ENCODE data around the gene CCDC102A.
A peak's percentile ranks its signal among the peaks of the same experiment; 100 is the strongest.

CCDC102A gene

GRCh38 chr16:57499941-57500340 is 36.4 kb downstream of the CCDC102A start:
- peak; percentile 33 for DNase-seq

- DNase-seq: no peak
Measured at GRCh38 chr16:57498031-57498430, 38.3 kb downstream of the CCDC102A start.

- DNase-seq: no peak
Measured at GRCh38 chr16:57497121-57497520, 39.2 kb downstream of the CCDC102A start.

GRCh38 chr16:57493767-57494166 is 42.6 kb downstream of the CCDC102A start:
- no peak for DNase-seq

- DNase-seq: no peak
Measured at GRCh38 chr16:57489229-57489628, 47.1 kb downstream of the CCDC102A start.

- no peak for DNase-seq
Measured at GRCh38 chr16:57486858-57487834, 49.2 kb downstream of the CCDC102A start.

GRCh38 chr16:57485916-57486857 is 50.2 kb downstream of the CCDC102A start, which contains the start of gene DOK4:
Gene DOK4 (minus strand): TSS chr16:57486493. CDS start chr16:57479507, 6,986 bp downstream.
- DNase-seq: peak; percentile 74

- DNase-seq: no peak
Measured at GRCh38 chr16:57485091-57485915, 51.1 kb downstream of the CCDC102A start.

- DNase-seq: no peak
Measured at GRCh38 chr16:57484515-57485005, 51.8 kb downstream of the CCDC102A start.

GRCh38 chr16:57483725-57484514 is 52.5 kb downstream of the CCDC102A start:
- DNase-seq: no peak

- no peak for DNase-seq
Measured at GRCh38 chr16:57482845-57483545, 53.4 kb downstream of the CCDC102A start.

- no peak for DNase-seq
Measured at GRCh38 chr16:57481421-57481820, 55.0 kb downstream of the CCDC102A start.

GRCh38 chr16:57480754-57481230 is 55.6 kb downstream of the CCDC102A start:
- DNase-seq: no peak

GRCh38 chr16:57479976-57480753 is 56.2 kb downstream of the CCDC102A start:
- peak; percentile 28 for DNase-seq

GRCh38 chr16:57479205-57479975 is 57.0 kb downstream of the CCDC102A start:
- peak; percentile 78 for DNase-seq

GRCh38 chr16:57478396-57479204 is 57.8 kb downstream of the CCDC102A start:
- no peak for DNase-seq

- no peak for DNase-seq
Measured at GRCh38 chr16:57477531-57478202, 58.7 kb downstream of the CCDC102A start.
